DOHH2 (cell line): ENCODE data around the gene IL1RAPL1.
A peak's percentile ranks its signal among the peaks of the same experiment; 100 is the strongest.

ENCODE experiments used
- H3F3A ChIP-seq: fragments of 200-600 bp; sonication (generic), shearing (Covaris generic); 2 replicates; pipeline ENCODE4 v1.6.0; 2016; ENCODE audit warnings: antibody characterized with exemption, mild to moderate bottlenecking; ENCODE audit not compliant: control insufficient read depth, insufficient read depth
- H3K27ac ChIP-seq: fragments of 200-600 bp; sonication (generic); 2 replicates; pipeline ENCODE4 v1.5.1; 2014; ENCODE audit warnings: low read depth, mild to moderate bottlenecking, low read length, moderate library complexity
- H3K27me3 ChIP-seq: fragments of 200-600 bp; sonication (generic); 2 replicates; pipeline ENCODE4 v1.6.1; 2014; ENCODE audit warnings: mild to moderate bottlenecking, low read length, mixed read lengths; ENCODE audit not compliant: control insufficient read depth
- H3K36me3 ChIP-seq: fragments of 200-600 bp; sonication (generic); 2 replicates; pipeline ENCODE4 v1.6.1; 2014; ENCODE audit warnings: mild to moderate bottlenecking, low read length, moderate library complexity, mixed read lengths; ENCODE audit not compliant: control insufficient read depth
- H3K4me1 ChIP-seq: fragments of 200-600 bp; sonication (generic); 2 replicates; pipeline ENCODE4 v1.6.1; 2014; ENCODE audit warnings: mild to moderate bottlenecking, low read length, mixed read lengths; ENCODE audit not compliant: control insufficient read depth
- H3K4me2 ChIP-seq: fragments of 200-600 bp; sonication (generic); 2 replicates; pipeline ENCODE4 v1.6.0; 2014; ENCODE audit warnings: mild to moderate bottlenecking, low read length, moderate library complexity
- H3K4me3 ChIP-seq: fragments of 200-600 bp; sonication (generic); 2 replicates; pipeline ENCODE4 v1.5.1; 2014; ENCODE audit warnings: mild to moderate bottlenecking, low read length, mixed read lengths
- H3K79me2 ChIP-seq: fragments of 200-600 bp; sonication (generic); 2 replicates; pipeline ENCODE4 v1.6.1; 2014; ENCODE audit warnings: mild to moderate bottlenecking, low read length, mixed read lengths; ENCODE audit not compliant: control insufficient read depth
- H3K9me2 ChIP-seq: fragments of 200-600 bp; sonication (generic); replicated peaks from 2 replicates; pipeline ENCODE4 v1.6.1; 2014; ENCODE audit warnings: mild to moderate bottlenecking, low read length, mixed read lengths; ENCODE audit not compliant: control insufficient read depth
- H3K9me3 ChIP-seq: fragments of 200-600 bp; sonication (generic); 2 replicates; pipeline ENCODE4 v1.6.1; 2014; ENCODE audit warnings: antibody characterized with exemption, low read length, mixed read lengths; ENCODE audit not compliant: control insufficient read depth, insufficient read depth
- H4K20me1 ChIP-seq: fragments of 200-600 bp; sonication (generic); 2 replicates; pipeline ENCODE4 v1.6.0; 2014; ENCODE audit warnings: low read depth, mild to moderate bottlenecking, antibody characterized with exemption, low read length, moderate library complexity; ENCODE audit not compliant: control insufficient read depth, insufficient read depth
- EZH2phosphoT487 ChIP-seq: fragments of 200-600 bp; sonication (generic); IDR thresholded peaks from 2 replicates; pipeline ENCODE4 v1.6.1; 2017; ENCODE audit warnings: borderline replicate concordance, mild to moderate bottlenecking, antibody characterized with exemption, low read length, moderate library complexity, mixed read lengths
- TF ChIP-seq, protein P1 (sequence below): fragments of 200-600 bp; sonication (generic); IDR thresholded peaks from one replicate; pipeline ENCODE4 v1.5.1; 2014; ENCODE audit warnings: antibody characterized with exemption, mild to moderate bottlenecking, low read depth, low read length; ENCODE audit not compliant: poor library complexity, severe bottlenecking

Gene IL1RAPL1

DNA sequence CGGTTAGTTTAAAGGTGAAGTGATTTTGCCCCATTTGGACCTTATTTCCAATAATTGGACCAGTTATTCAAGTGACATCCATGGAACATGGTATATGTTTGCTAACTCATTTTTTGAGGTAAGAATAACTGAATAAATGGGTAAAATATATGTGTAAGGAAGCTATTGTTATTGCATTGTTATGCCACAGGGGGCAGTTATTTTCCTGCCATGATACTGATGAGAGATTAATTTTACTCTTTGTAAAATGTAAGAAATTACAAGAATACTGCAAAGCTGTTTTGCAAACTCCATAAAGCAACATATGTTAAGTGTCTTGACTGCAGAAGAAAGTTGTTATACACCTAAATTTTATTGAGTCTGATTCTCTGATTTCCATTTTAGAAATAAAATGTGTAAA lies 114.0 kb downstream of the IL1RAPL1 start:
- H3K27ac ChIP-seq = no peak overlapping the region
- no peaks in the 10 kb centered on the region for H3K79me2 ChIP-seq
- no peaks in the 10 kb centered on the region for H3K36me3 ChIP-seq
- no peaks in the 10 kb centered on the region for H3K9me2 ChIP-seq
- no peak overlapping the region for H3K4me2 ChIP-seq
- no peaks in the 10 kb centered on the region for H3K4me1 ChIP-seq
- TF ChIP-seq EZH2phosphoT487 = no peak
- TF ChIP-seq, protein P1, sequence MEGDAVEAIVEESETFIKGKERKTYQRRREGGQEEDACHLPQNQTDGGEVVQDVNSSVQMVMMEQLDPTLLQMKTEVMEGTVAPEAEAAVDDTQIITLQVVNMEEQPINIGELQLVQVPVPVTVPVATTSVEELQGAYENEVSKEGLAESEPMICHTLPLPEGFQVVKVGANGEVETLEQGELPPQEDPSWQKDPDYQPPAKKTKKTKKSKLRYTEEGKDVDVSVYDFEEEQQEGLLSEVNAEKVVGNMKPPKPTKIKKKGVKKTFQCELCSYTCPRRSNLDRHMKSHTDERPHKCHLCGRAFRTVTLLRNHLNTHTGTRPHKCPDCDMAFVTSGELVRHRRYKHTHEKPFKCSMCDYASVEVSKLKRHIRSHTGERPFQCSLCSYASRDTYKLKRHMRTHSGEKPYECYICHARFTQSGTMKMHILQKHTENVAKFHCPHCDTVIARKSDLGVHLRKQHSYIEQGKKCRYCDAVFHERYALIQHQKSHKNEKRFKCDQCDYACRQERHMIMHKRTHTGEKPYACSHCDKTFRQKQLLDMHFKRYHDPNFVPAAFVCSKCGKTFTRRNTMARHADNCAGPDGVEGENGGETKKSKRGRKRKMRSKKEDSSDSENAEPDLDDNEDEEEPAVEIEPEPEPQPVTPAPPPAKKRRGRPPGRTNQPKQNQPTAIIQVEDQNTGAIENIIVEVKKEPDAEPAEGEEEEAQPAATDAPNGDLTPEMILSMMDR = peak; percentile 17
- no peaks in the 10 kb centered on the region for H3K27me3 ChIP-seq
- H3F3A ChIP-seq = no peaks in the 10 kb centered on the region
- no peaks in the 10 kb centered on the region for H3K9me3 ChIP-seq
- H3K4me3 ChIP-seq = no peak overlapping the region
- no peaks in the 10 kb centered on the region for H4K20me1 ChIP-seq

DNA sequence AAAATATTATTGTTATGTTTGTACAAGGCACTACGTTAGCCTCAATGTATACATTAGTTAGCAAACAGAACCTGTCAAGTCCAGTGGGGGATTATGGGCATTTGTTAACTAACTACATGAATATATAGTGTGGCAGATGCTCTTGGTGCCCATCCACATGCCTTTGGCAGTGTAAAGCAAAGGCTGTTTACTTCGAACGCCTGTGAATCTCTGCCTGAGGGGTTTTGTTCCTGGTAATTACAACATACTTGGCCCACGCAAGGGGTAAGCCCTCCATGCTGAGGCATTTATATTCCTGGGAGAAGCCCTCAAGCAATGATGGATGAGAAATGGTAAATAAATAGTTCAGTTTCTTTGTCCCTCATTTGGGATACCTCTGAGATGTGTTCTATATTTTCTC lies 119.7 kb downstream of the IL1RAPL1 start:
- Histone ChIP-seq H3K9me3 (no peaks in the 10 kb centered on the region), H3K9me2 (no peaks in the 10 kb centered on the region), H3K27me3 (no peaks in the 10 kb centered on the region), H3K79me2 (no peaks in the 10 kb centered on the region), H3K27ac (no peak overlapping the region), H3F3A (no peaks in the 10 kb centered on the region), H4K20me1 (no peaks in the 10 kb centered on the region), H3K36me3 (no peaks in the 10 kb centered on the region), H3K4me2 (no peak overlapping the region), H3K4me1 (no peaks in the 10 kb centered on the region), H3K4me3 (no peak overlapping the region)
- TF ChIP-seq, protein P1 = no peak
- TF ChIP-seq EZH2phosphoT487 = no peak

DNA sequence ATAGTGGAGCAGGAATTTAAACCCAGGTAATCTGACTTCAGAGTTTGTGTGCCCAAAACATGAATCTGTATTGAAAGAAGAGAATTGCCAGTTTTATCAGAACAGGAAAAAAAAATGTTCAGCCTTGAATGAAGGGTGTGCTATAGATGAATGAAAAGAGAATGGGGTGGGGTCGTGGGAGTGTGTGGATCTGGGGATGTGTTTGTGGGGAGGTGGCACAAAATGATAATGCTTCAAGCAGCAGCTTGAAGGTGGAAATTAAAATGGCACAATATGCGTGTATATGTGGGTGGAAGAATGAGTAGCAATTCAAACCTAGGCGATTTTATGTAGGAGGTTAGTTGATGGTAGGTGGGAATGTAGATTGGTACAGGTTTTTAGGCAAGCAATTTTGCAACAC lies 122.2 kb downstream of the IL1RAPL1 start:
- no peak for TF ChIP-seq EZH2phosphoT487
- TF ChIP-seq, protein P1 = no peak
- no peak overlapping the region for H3K4me3 ChIP-seq
- H4K20me1 ChIP-seq = no peaks in the 10 kb centered on the region
- no peaks in the 10 kb centered on the region for H3K36me3 ChIP-seq
- H3K4me2 ChIP-seq = no peak overlapping the region
- no peaks in the 10 kb centered on the region for H3K79me2 ChIP-seq
- no peaks in the 10 kb centered on the region for H3K27me3 ChIP-seq
- H3K4me1 ChIP-seq = no peaks in the 10 kb centered on the region
- H3F3A ChIP-seq = no peaks in the 10 kb centered on the region
- no peaks in the 10 kb centered on the region for H3K9me3 ChIP-seq
- H3K9me2 ChIP-seq = no peaks in the 10 kb centered on the region
- H3K27ac ChIP-seq = no peak overlapping the region

DNA sequence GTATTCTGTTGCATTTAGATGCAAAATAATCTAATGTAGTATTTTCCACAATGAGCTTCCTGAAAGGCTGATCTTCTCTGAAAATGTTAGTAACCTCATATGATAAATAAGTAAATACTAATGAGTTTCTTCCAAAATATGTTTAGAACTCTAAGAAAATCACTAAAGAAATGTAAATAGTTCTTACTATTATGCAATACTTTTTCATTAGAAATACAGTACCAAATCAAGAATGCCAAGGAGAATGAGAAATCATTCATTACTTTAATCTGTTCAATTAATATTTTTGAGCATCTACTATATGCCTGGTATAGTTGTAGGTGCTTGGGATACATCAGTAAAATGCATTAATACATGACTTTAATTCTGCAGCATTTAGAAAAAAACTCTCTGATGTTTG lies 130.6 kb downstream of the IL1RAPL1 start:
- no peak overlapping the region for H3K4me3 ChIP-seq
- H3K9me2 ChIP-seq = no peaks in the 10 kb centered on the region
- no peaks in the 10 kb centered on the region for H3K27me3 ChIP-seq
- no peaks in the 10 kb centered on the region for H3K4me1 ChIP-seq
- TF ChIP-seq EZH2phosphoT487 = no peak
- TF ChIP-seq, protein P1 = no peak
- H4K20me1 ChIP-seq = no peaks in the 10 kb centered on the region
- no peak overlapping the region for H3K4me2 ChIP-seq
- no peaks in the 10 kb centered on the region for H3F3A ChIP-seq
- no peaks in the 10 kb centered on the region for H3K9me3 ChIP-seq
- H3K79me2 ChIP-seq = no peaks in the 10 kb centered on the region
- H3K36me3 ChIP-seq = no peaks in the 10 kb centered on the region
- no peak overlapping the region for H3K27ac ChIP-seq
